ENCODE results near the gene MTARC1. TPM values are rescaled to one million over a fixed set of nuclear protein-coding genes. Genes with fewer than 3 reads are reported as not detected.

MTARC1 gene
- total and polyA plus RNA-seq, 10 of the 15 experiments (the other 5 are each of a cell fraction or from before 2014, with no cell fraction given) = 0.23 to 1.5 (median 0.48) TPM

- TF ChIP-seq MTA2 (IDR thresholded peaks at IDR 0.05; ENCODE audit: low read depth) = no peak
- no peak for TF ChIP-seq ZNF24 (IDR thresholded peaks at IDR 0.05)
- no peak for TF ChIP-seq BMI1 (IDR thresholded peaks at IDR 0.05; ENCODE audit: borderline replicate concordance)
- TF ChIP-seq SMAD1 (IDR thresholded peaks at IDR 0.05; ENCODE audit: low read depth, partially characterized antibody) = no peak
- TF ChIP-seq, protein P1, sequence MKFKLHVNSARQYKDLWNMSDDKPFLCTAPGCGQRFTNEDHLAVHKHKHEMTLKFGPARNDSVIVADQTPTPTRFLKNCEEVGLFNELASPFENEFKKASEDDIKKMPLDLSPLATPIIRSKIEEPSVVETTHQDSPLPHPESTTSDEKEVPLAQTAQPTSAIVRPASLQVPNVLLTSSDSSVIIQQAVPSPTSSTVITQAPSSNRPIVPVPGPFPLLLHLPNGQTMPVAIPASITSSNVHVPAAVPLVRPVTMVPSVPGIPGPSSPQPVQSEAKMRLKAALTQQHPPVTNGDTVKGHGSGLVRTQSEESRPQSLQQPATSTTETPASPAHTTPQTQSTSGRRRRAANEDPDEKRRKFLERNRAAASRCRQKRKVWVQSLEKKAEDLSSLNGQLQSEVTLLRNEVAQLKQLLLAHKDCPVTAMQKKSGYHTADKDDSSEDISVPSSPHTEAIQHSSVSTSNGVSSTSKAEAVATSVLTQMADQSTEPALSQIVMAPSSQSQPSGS (IDR thresholded peaks at IDR 0.05; ENCODE audit: low read length) = no peak
- no peak for TF ChIP-seq ZZZ3 (IDR thresholded peaks at IDR 0.05; ENCODE audit: control insufficient read depth, insufficient read length, low read depth)
These were observed 36.6 kb upstream of the MTARC1 start (continued) for GRCh38 chr1:220750131-220750515.

GRCh38 chr1:220751111-220751510, 35.6 kb upstream of the MTARC1 start:
- FAIRE-seq (no peak), ATAC-seq (no peak), DNase-seq (ENCODE audit: low read depth, low spot score) (no peak)
- in situ Hi-C loops (cut with MboI) = no loop called here
- SMC1A ChIA-PET (ENCODE audit: uncharacterized antibody, unreplicated experiment) = interaction anchor here (1.0 kb wide), 1 partner anchor 14 kb away, joined by 4 read pairs; no protein-coding TSS in a partner anchor
- intact Hi-C loops (cut with micrococcal nuclease; ENCODE audit: unreplicated experiment) = no loop called here
- BruUV-seq (replicated peaks) = no TSS peak
- no peak overlapping the region for H3K27ac ChIP-seq (ENCODE audit: control insufficient read depth, insufficient read depth)
- POLR2A ChIA-PET = no interaction called here
- no peak overlapping the region for H3K4me3 ChIP-seq
- H3K9me3 ChIP-seq (replicated peaks; ENCODE audit: control insufficient read depth, insufficient read depth, low read length) = no peaks in the 10 kb centered on the region
- no peak for TF ChIP-seq RBBP5 (conservative IDR thresholded peaks at IDR 0.05)
- no peak for TF ChIP-seq HSF1 (IDR thresholded peaks at IDR 0.05; ENCODE audit: low read depth, low read length)
- no peak for TF ChIP-seq RCOR1 (conservative IDR thresholded peaks at IDR 0.05; ENCODE audit: low read depth, low read length)
- TF ChIP-seq ZNF24 (IDR thresholded peaks at IDR 0.05) = no peak
- TF ChIP-seq NFYA (IDR thresholded peaks at IDR 0.05; ENCODE audit: borderline replicate concordance, low read depth, low read length) = no peak
- no peak for TF ChIP-seq TCF7 (IDR thresholded peaks at IDR 0.05; ENCODE audit: borderline replicate concordance)
- TF ChIP-seq, protein P2, sequence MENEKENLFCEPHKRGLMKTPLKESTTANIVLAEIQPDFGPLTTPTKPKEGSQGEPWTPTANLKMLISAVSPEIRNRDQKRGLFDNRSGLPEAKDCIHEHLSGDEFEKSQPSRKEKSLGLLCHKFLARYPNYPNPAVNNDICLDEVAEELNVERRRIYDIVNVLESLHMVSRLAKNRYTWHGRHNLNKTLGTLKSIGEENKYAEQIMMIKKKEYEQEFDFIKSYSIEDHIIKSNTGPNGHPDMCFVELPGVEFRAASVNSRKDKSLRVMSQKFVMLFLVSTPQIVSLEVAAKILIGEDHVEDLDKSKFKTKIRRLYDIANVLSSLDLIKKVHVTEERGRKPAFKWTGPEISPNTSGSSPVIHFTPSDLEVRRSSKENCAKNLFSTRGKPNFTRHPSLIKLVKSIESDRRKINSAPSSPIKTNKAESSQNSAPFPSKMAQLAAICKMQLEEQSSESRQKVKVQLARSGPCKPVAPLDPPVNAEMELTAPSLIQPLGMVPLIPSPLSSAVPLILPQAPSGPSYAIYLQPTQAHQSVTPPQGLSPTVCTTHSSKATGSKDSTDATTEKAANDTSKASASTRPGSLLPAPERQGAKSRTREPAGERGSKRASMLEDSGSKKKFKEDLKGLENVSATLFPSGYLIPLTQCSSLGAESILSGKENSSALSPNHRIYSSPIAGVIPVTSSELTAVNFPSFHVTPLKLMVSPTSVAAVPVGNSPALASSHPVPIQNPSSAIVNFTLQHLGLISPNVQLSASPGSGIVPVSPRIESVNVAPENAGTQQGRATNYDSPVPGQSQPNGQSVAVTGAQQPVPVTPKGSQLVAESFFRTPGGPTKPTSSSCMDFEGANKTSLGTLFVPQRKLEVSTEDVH (IDR thresholded peaks at IDR 0.05; ENCODE audit: low read depth, partially characterized antibody) = no peak
- TF ChIP-seq NR2C2 (IDR thresholded peaks at IDR 0.05; ENCODE audit: borderline replicate concordance, control insufficient read depth, insufficient read length, low read depth) = no peak
- TF ChIP-seq SMARCA5 (IDR thresholded peaks at IDR 0.05) = no peak
- TF ChIP-seq POLR2AphosphoS2 (IDR thresholded peaks at IDR 0.05; ENCODE audit: low read depth, low read length) = no peak
- no peak for TF ChIP-seq WRNIP1 (IDR thresholded peaks at IDR 0.05; ENCODE audit: borderline replicate concordance, low read depth, low read length)
- no peak for TF ChIP-seq NFIC (IDR thresholded peaks at IDR 0.05; ENCODE audit: low read depth, low read length)
- no peak for TF ChIP-seq NFXL1 (IDR thresholded peaks at IDR 0.05; ENCODE audit: borderline replicate concordance)
- no peak for TF ChIP-seq PAX8 (IDR thresholded peaks at IDR 0.05)
- CTCF ChIA-PET = interaction anchor here (0.8 to 2.7 kb wide), 2 partner anchors 24 to 25 kb away, joined by 3 to 8 read pairs; no protein-coding TSS in a partner anchor
- RAD21 ChIA-PET (ENCODE audit: unreplicated experiment) = no interaction called here
- no peak overlapping the region for H2AFZ ChIP-seq (ENCODE audit: control insufficient read depth, low read depth, low read length)
- H3K4me1 ChIP-seq (ENCODE audit: control insufficient read depth, insufficient read depth, low read length) = no peaks in the 10 kb centered on the region
- H3K4me2 ChIP-seq (ENCODE audit: control insufficient read depth, insufficient read depth) = no peak overlapping the region
- no peaks in the 10 kb centered on the region for H4K20me1 ChIP-seq (ENCODE audit: control insufficient read depth, insufficient read depth)
- no peak overlapping the region for H3K9ac ChIP-seq (ENCODE audit: control insufficient read depth, insufficient read depth, low read length)
- WGBS (ENCODE audit: insufficient coverage, insufficient replicate concordance, low lambda C conversion rate, missing lambda C conversion rate) = 100% methylated on average over 2 of the region's 2 CpGs
- H3K27me3 ChIP-seq (replicated peaks in 1 of 2; ENCODE audit: control insufficient read depth in 2 of 2, insufficient read depth in 2 of 2, low read length in 1 of 2) = peaks cover under 1 to 10% of the 10 kb centered on the region in 2 experiments; a peak in 2 of 4 replicates
- no peaks in the 10 kb centered on the region for H3K36me3 ChIP-seq (ENCODE audit: control insufficient read depth in 2 of 2, insufficient read depth in 2 of 2, low read length in 1 of 2)
- H3K79me2 ChIP-seq (ENCODE audit: control insufficient read depth, insufficient read depth, low read length) = no peaks in the 10 kb centered on the region

All from GM12878 (cell line).